Panc1 (cell line): ENCODE results near the gene SPATA24. TPM values are rescaled to one million over a fixed set of nuclear protein-coding genes. Genes with fewer than 3 reads are reported as not detected.

Experiments
- ATAC-seq: fragments of 200-7000 bp; cut with Tn5 transposase; 2 replicates; pipeline ENCODE4 v1.9.1; 2020; ENCODE audit warnings: mild to moderate bottlenecking, moderate library complexity
- BruUV-seq: library from RNA; stranded (reverse); fragments of 400-500 nt; replicated peaks from 2 replicates; lab custom pipeline; 2021; lab: Mats Ljungman, UMichigan
- CTCF ChIA-PET: fragments of 300-600 bp; sonication (Branson Sonifier 250); formaldehyde crosslinking; loops from one replicate; lab custom pipeline; 2022; ENCODE audit warnings: antibody characterized with exemption; lab: Charles Lee
- POLR2A ChIA-PET: fragments of 300-600 bp; sonication (Branson Sonifier 250); formaldehyde crosslinking; loops from one replicate; lab custom pipeline; 2022; ENCODE audit warnings: antibody characterized with exemption; lab: Charles Lee
- DNase-seq: peaks from one replicate; pipeline ENCODE4 v3.0.0-alpha.2; 2010; ENCODE audit warnings: low read depth, low spot score
- H3K27ac ChIP-seq: 2 replicates; pipeline ENCODE4 v1.5.1; 2011; ENCODE audit warnings: mild to moderate bottlenecking, low read length, inconsistent platforms
- H3K27me3 ChIP-seq: fragments of 200-500 bp; sonication (Bioruptor generic); 2 replicates; pipeline ENCODE4 v1.6.0; 2014; ENCODE audit warnings: low read length, inconsistent platforms; ENCODE audit not compliant: control insufficient read depth, insufficient read depth
- H3K36me3 ChIP-seq: fragments of 200-500 bp; sonication (Bioruptor generic); 2 replicates; pipeline ENCODE4 v1.5.1; 2014; ENCODE audit warnings: inconsistent platforms, mild to moderate bottlenecking, low read length, moderate library complexity; ENCODE audit not compliant: control insufficient read depth, insufficient read depth
- H3K4me1 ChIP-seq: 2 replicates; pipeline ENCODE4 v1.5.1; 2011; ENCODE audit warnings: inconsistent platforms, mild to moderate bottlenecking, low read length, moderate library complexity; ENCODE audit not compliant: control insufficient read depth, insufficient read depth
- H3K4me3 ChIP-seq, 2 experiments: 2 replicates each; pipeline ENCODE4 v1.5.1; 2011 to 2012; ENCODE audit warnings: low read depth in 2 of 2, low read length in 2 of 2, mild to moderate bottlenecking in 2 of 2, inconsistent platforms in 1 of 2, moderate library complexity in 1 of 2
- H3K9me3 ChIP-seq: fragments of 200-500 bp; sonication (Bioruptor generic); 2 replicates; pipeline ENCODE4 v1.5.1; 2014; ENCODE audit warnings: low read depth, mild to moderate bottlenecking, inconsistent platforms, low read length, moderate library complexity; ENCODE audit not compliant: control insufficient read depth, insufficient read depth
- POLR2AphosphoS5 ChIP-seq: IDR thresholded peaks from 2 replicates; pipeline ENCODE4 v1.6.1; 2012; ENCODE audit warnings: mild to moderate bottlenecking, low read depth, low read length, moderate library complexity
- SIN3A ChIP-seq: IDR thresholded peaks from 2 replicates; pipeline ENCODE4 v1.6.1; 2012; ENCODE audit warnings: low read depth, mild to moderate bottlenecking, low read length, moderate library complexity, borderline replicate concordance; ENCODE audit not compliant: insufficient read depth
- TCF7L2 ChIP-seq: IDR thresholded peaks from 2 replicates; pipeline ENCODE4 v1.6.1; 2011; ENCODE audit warnings: mild to moderate bottlenecking, low read depth, low read length, inconsistent platforms
- in situ Hi-C: cut with HindIII; loops from 2 replicates; pipeline ENCODE4 v1.10.0; 2016; ENCODE audit warnings: low sequenced_read_pairs, low pct_unique_long_range_greater_than_20kb
- intact Hi-C: fragments of 100-400 bp; cut with micrococcal nuclease; formaldehyde crosslinking; loops from one replicate; pipeline ENCODE4 v1.10.0; 2022; ENCODE audit not compliant: unreplicated experiment
- total RNA-seq: library from RNA; stranded (reverse); gene quantifications from one replicate; pipeline ENCODE4 v1.2.1, GENCODE V29; 2021; ENCODE audit not compliant: unreplicated experiment
- TF ChIP-seq, protein P1 (sequence below): fragments of 450-650 bp; IDR thresholded peaks from 2 replicates; pipeline ENCODE4 v1.5.1; 2017; ENCODE audit warnings: mild to moderate bottlenecking
- TF ChIP-seq, protein P2 (sequence below), 2 experiments: IDR thresholded peaks; 2 replicates each; pipeline ENCODE4 v1.6.1; 2011 to 2012; ENCODE audit warnings: low read depth in 2 of 2, control low read depth in 1 of 2, low read length in 1 of 2, mild to moderate bottlenecking in 1 of 2, moderate library complexity in 1 of 2; ENCODE audit not compliant: insufficient read depth in 1 of 2

Gene SPATA24
- total RNA-seq, 1 experiment from 2014 or later: 5.5 TPM

DNA sequence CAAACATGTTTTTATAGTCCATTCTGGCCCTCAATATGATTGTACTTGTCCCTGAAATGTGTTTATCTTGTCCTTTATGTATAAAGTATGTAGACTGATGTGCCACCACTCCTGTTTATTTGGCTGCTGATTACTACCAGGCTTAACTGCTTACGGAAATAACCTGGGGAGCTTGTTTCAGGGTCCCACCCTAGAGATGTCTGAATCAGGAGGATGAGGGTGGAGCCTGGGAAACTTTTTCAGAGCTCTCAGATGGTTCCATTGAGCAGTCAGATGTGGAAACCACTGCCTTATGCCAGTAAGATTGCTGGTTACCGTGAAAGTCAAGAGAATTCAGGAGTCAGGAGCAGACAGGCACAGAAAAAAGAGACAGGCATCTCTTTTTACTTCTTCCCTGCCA is 40.0 kb downstream of the SPATA24 start:
- no peaks in the 10 kb centered on the region for H3K27me3 ChIP-seq
- DNase-seq (no peak), ATAC-seq (no peak)
- H3K4me3 ChIP-seq: no peak overlapping the region
- peaks cover 12% of the 10 kb centered on the region for H3K36me3 ChIP-seq
- intact Hi-C loops: no loop called here
- in situ Hi-C loops: no loop called here
- no TSS peak for BruUV-seq
- H3K9me3 ChIP-seq: no peaks in the 10 kb centered on the region
- CTCF ChIA-PET: no interaction called here
- no peak overlapping the region for H3K27ac ChIP-seq
- POLR2A ChIA-PET: no interaction called here
- H3K4me1 ChIP-seq: no peaks in the 10 kb centered on the region
- TF ChIP-seq TCF7L2: no peak
- TF ChIP-seq, protein P1, sequence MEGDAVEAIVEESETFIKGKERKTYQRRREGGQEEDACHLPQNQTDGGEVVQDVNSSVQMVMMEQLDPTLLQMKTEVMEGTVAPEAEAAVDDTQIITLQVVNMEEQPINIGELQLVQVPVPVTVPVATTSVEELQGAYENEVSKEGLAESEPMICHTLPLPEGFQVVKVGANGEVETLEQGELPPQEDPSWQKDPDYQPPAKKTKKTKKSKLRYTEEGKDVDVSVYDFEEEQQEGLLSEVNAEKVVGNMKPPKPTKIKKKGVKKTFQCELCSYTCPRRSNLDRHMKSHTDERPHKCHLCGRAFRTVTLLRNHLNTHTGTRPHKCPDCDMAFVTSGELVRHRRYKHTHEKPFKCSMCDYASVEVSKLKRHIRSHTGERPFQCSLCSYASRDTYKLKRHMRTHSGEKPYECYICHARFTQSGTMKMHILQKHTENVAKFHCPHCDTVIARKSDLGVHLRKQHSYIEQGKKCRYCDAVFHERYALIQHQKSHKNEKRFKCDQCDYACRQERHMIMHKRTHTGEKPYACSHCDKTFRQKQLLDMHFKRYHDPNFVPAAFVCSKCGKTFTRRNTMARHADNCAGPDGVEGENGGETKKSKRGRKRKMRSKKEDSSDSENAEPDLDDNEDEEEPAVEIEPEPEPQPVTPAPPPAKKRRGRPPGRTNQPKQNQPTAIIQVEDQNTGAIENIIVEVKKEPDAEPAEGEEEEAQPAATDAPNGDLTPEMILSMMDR: no peak
- no peak for TF ChIP-seq POLR2AphosphoS5
- TF ChIP-seq, protein P2, sequence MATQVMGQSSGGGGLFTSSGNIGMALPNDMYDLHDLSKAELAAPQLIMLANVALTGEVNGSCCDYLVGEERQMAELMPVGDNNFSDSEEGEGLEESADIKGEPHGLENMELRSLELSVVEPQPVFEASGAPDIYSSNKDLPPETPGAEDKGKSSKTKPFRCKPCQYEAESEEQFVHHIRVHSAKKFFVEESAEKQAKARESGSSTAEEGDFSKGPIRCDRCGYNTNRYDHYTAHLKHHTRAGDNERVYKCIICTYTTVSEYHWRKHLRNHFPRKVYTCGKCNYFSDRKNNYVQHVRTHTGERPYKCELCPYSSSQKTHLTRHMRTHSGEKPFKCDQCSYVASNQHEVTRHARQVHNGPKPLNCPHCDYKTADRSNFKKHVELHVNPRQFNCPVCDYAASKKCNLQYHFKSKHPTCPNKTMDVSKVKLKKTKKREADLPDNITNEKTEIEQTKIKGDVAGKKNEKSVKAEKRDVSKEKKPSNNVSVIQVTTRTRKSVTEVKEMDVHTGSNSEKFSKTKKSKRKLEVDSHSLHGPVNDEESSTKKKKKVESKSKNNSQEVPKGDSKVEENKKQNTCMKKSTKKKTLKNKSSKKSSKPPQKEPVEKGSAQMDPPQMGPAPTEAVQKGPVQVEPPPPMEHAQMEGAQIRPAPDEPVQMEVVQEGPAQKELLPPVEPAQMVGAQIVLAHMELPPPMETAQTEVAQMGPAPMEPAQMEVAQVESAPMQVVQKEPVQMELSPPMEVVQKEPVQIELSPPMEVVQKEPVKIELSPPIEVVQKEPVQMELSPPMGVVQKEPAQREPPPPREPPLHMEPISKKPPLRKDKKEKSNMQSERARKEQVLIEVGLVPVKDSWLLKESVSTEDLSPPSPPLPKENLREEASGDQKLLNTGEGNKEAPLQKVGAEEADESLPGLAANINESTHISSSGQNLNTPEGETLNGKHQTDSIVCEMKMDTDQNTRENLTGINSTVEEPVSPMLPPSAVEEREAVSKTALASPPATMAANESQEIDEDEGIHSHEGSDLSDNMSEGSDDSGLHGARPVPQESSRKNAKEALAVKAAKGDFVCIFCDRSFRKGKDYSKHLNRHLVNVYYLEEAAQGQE (IDR thresholded peaks at IDR 0.05; ENCODE audit: insufficient read depth in 1 of 2, low read depth in 2 of 2, low read length in 1 of 2): no peak
- no peak for TF ChIP-seq SIN3A

DNA sequence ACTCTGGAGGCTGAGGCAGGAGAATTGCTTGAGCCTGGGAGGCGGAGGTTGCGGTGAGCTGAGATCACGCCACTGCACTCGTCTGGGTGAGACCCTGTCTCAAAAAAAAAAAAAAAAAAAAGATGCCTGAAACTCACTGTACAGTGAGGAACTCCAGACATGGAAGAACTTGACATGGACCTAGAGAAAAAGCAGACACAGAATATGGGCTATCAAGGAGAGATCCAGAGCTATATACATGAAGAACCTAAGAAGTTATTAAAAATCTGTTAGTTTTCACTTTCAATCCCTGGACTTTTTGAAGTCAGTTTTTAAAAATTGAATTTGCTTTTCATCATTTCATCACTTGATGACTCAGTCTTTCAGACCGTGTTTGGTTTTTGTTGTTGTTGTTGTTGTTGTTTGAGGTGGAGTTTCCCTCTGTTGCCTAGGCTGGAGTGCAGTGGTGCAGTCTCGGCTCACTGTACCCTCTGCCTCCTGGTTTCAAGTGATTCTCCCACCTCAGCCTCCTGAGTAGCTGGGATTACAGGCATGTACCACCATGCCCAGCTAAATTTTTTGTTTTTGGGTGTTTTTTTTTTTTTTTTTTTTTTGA is 42.0 kb downstream of the SPATA24 start:
- ChIA-PET CTCF (no interaction called here), POLR2A (interaction anchor here (0.7 kb wide), 1 partner anchor 534 kb away, joined by 7 read pairs; no protein-coding TSS in a partner anchor)
- intact Hi-C loops (no loop called here), in situ Hi-C loops (no loop called here)
- Histone ChIP-seq H3K4me1 (no peaks in the 10 kb centered on the region), H3K4me3 (no peak overlapping the region), H3K27me3 (no peaks in the 10 kb centered on the region), H3K9me3 (no peaks in the 10 kb centered on the region), H3K27ac (no peak overlapping the region), H3K36me3 (peaks cover 7% of the 10 kb centered on the region; the same call in 1 of the 2 replicates)
- no peak for ATAC-seq
- DNase-seq: no peak
- no TSS peak for BruUV-seq
- TF ChIP-seq, protein P1: no peak
